IPS-18c (cell line): ENCODE data around the gene DENND2D.
"Not testable (repeated sequence)": the region's sequence is repeated elsewhere in the genome, so short reads cannot be mapped to it uniquely, and the experiment has no call there.

Experiments
- H3K4me3 ChIP-seq: 2 replicates; pipeline ENCODE4 v1.7.0; 2013; ENCODE audit warnings: low read depth, mild to moderate bottlenecking, low read length, moderate library complexity; ENCODE audit not compliant: insufficient read depth
- H3K9me3 ChIP-seq: one replicate; pipeline ENCODE4 v1.6.1; 2013; ENCODE audit warnings: mild to moderate bottlenecking, low read length, moderate library complexity; ENCODE audit not compliant: control insufficient read depth, insufficient read depth

DENND2D gene

DNA sequence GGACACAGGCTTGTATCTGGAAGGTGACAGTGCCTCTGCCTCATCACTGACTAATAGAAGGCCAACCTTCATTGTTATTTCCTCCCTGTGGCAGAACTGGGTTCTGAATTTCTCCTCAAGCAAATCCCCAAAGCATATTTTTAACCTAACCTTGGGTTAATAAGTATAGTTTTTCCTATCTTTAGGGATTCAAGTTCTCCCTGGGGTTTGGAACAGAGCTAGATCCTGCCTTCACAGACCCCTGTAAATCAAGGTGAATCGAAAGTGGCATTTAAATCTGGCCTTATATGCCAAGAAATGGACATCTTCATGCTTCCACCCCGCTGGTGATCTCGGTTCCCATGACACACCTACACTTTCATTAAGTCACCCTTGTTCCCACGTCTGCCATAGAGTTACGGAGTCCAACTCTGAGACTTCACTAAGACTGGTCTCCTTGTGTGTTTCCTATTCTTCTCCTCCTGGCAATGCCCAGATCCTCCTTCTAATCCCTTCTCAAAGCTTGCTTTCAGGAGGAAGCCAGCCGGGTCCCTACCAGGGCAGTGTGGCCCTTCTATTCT, 22.8 kb upstream of the DENND2D start:
- Histone ChIP-seq H3K9me3 (no peaks in the 10 kb centered on the region), H3K4me3 (no peak overlapping the region)

DNA sequence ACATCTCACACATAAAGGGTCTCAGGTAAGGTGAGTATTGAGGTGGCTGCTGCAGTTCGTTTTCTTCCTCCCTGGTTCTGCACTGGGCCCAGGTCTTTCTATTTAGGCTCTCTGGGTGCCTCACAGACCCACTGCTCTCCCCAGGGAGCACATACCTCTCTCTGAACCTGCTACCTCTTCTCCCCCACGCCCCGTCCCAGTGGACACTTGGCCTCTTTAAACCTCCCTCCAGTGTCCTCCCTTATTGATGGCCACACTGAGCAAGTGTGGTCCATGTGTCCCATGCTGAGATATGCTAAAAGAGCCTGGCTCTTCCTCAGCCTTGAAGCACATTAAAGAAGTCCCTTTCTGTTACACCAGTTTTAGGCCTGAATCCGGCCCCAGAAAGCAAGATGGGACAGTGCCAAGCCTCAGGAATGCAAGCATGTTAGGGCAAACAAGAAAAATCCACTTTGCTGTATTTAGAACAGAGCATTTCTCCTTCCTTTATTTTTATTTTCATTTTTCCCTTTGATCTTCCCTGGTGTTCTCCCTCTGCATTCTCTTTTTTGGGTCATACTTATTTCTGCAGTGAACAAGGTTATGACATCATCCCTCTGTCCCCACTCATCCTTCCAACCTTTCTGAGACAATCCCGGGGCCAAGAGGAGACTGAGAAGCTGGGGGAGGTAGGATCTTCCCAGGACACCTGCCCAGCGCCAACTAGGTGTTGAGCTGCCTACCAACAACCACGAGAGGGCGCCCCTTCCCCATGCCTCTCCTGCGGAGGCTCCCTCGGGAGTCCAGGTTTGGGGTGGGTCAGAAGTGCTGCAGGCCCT, 22.1 kb upstream of the DENND2D start:
- no peak overlapping the region for H3K4me3 ChIP-seq
- H3K9me3 ChIP-seq: no peaks in the 10 kb centered on the region

- Histone ChIP-seq H3K9me3 (no peaks in the 10 kb centered on the region), H3K4me3 (no peak overlapping the region)
Observed at GRCh38 chr1:111221633-111222291, 21.3 kb upstream of the DENND2D start.

DNA sequence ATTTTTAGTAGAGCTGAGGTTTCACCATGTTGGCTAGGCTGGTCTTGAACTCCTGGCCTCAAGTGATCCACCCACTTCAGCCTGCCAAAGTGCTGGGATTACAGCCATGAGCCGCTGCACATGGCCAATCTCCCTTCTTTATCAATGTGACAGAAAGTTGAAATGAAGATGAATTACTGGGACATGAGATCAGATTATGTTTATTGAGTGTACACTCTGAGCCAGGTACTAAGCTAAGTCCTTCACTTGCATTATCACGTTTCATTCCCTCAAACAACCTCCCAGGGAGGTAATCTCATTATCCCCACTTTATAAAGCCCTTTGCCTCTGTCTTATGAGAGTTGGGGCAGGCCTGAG, 20.8 kb upstream of the DENND2D start:
- no peak overlapping the region for H3K4me3 ChIP-seq
- H3K9me3 ChIP-seq: no peaks in the 10 kb centered on the region

DNA sequence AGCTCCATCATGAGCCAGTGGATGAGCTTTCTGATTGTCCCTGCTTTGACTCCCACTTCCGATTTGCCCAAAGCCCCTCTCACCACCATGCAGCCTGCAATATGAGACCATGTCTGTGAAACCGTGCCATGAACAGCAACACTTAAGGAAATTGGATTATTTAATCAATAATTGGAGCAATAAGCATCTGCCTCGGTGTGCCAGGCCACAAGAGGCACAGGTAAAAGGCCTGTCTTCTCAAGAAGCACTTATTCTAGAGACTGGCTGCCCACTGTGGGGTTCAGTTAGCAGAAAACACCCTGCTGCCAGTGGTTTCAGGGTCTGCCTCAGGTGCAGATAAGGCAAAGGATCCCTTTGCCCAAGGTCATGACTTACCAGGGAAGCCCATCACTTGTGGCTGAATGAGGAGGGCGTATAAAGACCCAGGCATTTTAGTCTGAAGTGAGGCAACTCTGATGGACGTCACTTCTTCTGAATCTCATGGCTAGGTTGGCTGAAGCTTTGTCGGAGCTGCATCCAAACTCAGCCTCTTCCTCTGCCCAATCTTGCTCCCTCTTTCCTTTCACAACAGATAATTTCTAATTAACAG, 19.9 kb upstream of the DENND2D start:
- no peak overlapping the region for H3K4me3 ChIP-seq
- no peaks in the 10 kb centered on the region for H3K9me3 ChIP-seq

- no peak overlapping the region for H3K4me3 ChIP-seq
- H3K9me3 ChIP-seq: no peaks in the 10 kb centered on the region
Observed at GRCh38 chr1:111219557-111220286, 19.3 kb upstream of the DENND2D start.

GRCh38 chr1:111218701-111219556, 18.5 kb upstream of the DENND2D start:
- peaks cover 2% of the 10 kb centered on the region for H3K9me3 ChIP-seq
- no peak overlapping the region for H3K4me3 ChIP-seq

DNA sequence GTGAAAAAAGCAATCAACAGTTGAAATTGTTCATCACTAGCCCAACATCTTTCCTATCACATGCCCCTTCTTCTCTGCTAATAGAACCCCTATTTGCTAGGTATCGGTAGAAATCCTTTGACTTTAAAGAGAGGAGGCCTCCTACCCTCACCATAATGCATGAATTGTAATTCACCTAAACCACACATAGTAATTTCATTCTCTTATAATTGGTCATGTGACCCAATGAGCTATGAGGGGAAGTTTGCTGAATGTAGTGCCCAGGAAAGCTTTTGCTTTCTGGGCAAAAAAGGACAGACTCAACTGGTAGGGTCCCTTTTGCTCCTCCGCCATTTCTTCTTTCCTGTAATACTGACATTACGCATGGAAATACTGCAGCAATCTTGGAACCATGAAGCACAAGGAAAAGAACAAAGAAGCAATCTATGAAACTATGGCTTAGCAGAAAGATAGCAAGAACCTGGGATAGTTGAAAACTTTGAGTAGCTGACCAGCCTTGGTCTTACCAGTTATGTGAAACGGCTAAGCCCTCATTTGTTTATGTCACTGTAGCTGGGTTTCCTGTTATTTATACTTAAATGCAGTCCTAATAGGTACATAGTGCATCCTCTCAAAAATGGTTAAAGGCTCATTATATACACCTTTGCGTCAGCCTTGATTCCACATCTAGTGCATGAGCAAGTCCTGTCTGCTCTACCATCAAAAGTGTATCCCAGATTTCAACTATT, 16.9 kb upstream of the DENND2D start:
- Histone ChIP-seq H3K9me3 (peaks cover 2% of the 10 kb centered on the region), H3K4me3 (no peak overlapping the region)

DNA sequence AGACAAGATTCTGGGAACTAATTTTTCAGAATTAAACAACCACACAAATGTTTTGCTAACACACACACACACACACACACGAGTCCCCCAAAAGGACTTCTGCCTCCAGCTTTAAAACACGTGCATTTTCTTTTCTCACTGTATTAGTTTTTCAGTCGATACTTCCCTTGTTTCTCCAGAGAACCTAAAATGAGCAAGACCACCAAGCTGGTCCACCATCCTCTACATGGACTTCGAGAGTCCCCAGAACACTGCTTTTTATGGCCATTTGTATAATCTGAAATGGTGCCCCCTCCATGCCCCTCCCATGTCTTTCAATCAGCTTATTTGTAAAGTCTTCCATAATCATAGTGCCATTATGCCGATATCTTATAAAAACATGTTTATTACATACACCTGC, 16.3 kb upstream of the DENND2D start:
- peaks cover 2% of the 10 kb centered on the region for H3K9me3 ChIP-seq
- no peak overlapping the region for H3K4me3 ChIP-seq

GRCh38 chr1:111215285-111215684, 14.8 kb upstream of the DENND2D start:
- H3K9me3 ChIP-seq, H3K4me3 ChIP-seq: not testable (repeated sequence)

GRCh38 chr1:111214884-111215283, 14.4 kb upstream of the DENND2D start:
- H3K4me3 ChIP-seq: no peak overlapping the region
- H3K9me3 ChIP-seq: peaks cover 2% of the 10 kb centered on the region

- peaks cover 2% of the 10 kb centered on the region for H3K9me3 ChIP-seq
- H3K4me3 ChIP-seq: no peak overlapping the region
Observed at GRCh38 chr1:111214074-111214801, 13.8 kb upstream of the DENND2D start.

- Histone ChIP-seq H3K4me3 (no peak overlapping the region), H3K9me3 (peaks cover 2% of the 10 kb centered on the region)
Observed at GRCh38 chr1:111213412-111213811, 13.0 kb upstream of the DENND2D start.

- Histone ChIP-seq H3K4me3 (no peak overlapping the region), H3K9me3 (peaks cover 2% of the 10 kb centered on the region)
Observed at GRCh38 chr1:111212634-111213335, 12.3 kb upstream of the DENND2D start.

DNA sequence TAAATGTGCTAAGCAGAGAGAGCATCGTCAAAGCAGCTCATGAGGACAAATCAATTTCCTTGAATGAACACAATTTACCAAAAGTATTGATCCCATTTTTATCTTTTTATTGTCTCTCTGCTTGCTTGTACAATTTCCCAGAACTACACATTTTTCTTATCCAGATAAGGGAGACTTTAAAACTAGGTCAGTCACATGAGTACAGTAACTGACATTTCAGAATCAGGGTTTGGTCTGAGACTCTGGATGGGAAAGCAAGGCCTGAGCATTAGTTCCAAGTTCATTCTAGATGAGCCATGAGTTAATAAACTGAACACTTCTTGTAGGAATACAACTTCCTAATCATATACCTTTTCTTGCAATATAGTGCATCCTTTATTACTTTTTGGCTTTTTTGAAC, 11.5 kb upstream of the DENND2D start:
- H3K9me3 ChIP-seq: peaks cover 2% of the 10 kb centered on the region
- H3K4me3 ChIP-seq: no peak overlapping the region
